SK-N-SH (cell line): ENCODE measurements around the gene CPNE4. TPM values are rescaled to one million over a fixed set of nuclear protein-coding genes. Genes with fewer than 3 reads are reported as not detected.

Experiments used
- CTCF ChIA-PET: fragments of 300-600, 350-600 bp; formaldehyde crosslinking; extraction: SDS; loops from one replicate; lab custom pipeline; 2021; lab: Yijun Ruan, JAX
- POLR2A ChIA-PET: fragments of 350-600 bp; sonication (Branson Sonifier 250); formaldehyde crosslinking; extraction: SDS; loops from one replicate; lab custom pipeline; 2020; ENCODE audit warnings: antibody characterized with exemption, inconsistent platforms; lab: Yijun Ruan, JAX
- DNase-seq: peaks from one replicate; pipeline ENCODE4 v3.0.0; 2012
- H2AFZ ChIP-seq: fragments of 200-600 bp; sonication (generic); 2 replicates; pipeline ENCODE4 v1.8.1; 2016; ENCODE audit warnings: antibody characterized with exemption, mild to moderate bottlenecking, low read depth
- H3F3A ChIP-seq: fragments of 200-600 bp; sonication (generic); replicated peaks from 2 replicates; pipeline ENCODE3; 2016; ENCODE audit warnings: antibody characterized with exemption, mild to moderate bottlenecking; ENCODE audit not compliant: insufficient read depth
- H3K27ac ChIP-seq, 2 experiments: fragments of 200-500 bp in 1 of 2; fragments of 200-600 bp in 1 of 2; sonication (Bioruptor generic) in 1 of 2; sonication (generic), shearing (Covaris generic) in 1 of 2; 2 replicates each; pipeline versions ENCODE4 v1.5.1 to v1.6.1; 2014 to 2016; ENCODE audit warnings: low read depth in 2 of 2, inconsistent platforms in 1 of 2, low read length in 1 of 2, mild to moderate bottlenecking in 1 of 2, mixed read lengths in 1 of 2
- H3K27me3 ChIP-seq: fragments of 200-600 bp; sonication (generic), shearing (Covaris generic); 2 replicates; pipeline ENCODE4 v1.6.1; 2016; ENCODE audit warnings: mixed run types; ENCODE audit not compliant: insufficient read depth
- H3K36me3 ChIP-seq, 2 experiments: fragments of 200-500 bp in 1 of 2; fragments of 200-600 bp in 1 of 2; sonication (Bioruptor generic) in 1 of 2; sonication (generic) in 1 of 2; replicated peaks in 1 of 2; 2 replicates each; pipeline versions ENCODE3 to v1.5.1; 2014 to 2016; ENCODE audit warnings: low read length in 1 of 2, mild to moderate bottlenecking in 1 of 2; ENCODE audit not compliant: insufficient read depth in 2 of 2, control insufficient read depth in 1 of 2
- H3K4me1 ChIP-seq, 2 experiments: fragments of 200-500 bp in 1 of 2; fragments of 200-600 bp in 1 of 2; sonication (Bioruptor generic) in 1 of 2; sonication (generic), shearing (Covaris generic) in 1 of 2; 2 replicates each; pipeline versions ENCODE4 v1.5.1 to v1.6.1; 2014 to 2016; ENCODE audit warnings: low read depth in 1 of 2, low read length in 1 of 2, mixed run types in 1 of 2; ENCODE audit not compliant: insufficient read depth in 2 of 2, control insufficient read depth in 1 of 2
- H3K4me2 ChIP-seq: fragments of 200-600 bp; sonication (generic), shearing (Covaris generic); 2 replicates; pipeline ENCODE4 v1.6.1; 2017; ENCODE audit warnings: mixed run types
- H3K4me3 ChIP-seq, 2 experiments: fragments of 200-500 bp in 1 of 2; fragments of 200-600 bp in 1 of 2; sonication (Bioruptor generic) in 1 of 2; sonication (generic), shearing (Covaris generic) in 1 of 2; 2 replicates each; pipeline versions ENCODE4 v1.5.1 to v1.8.1; 2014 to 2016; ENCODE audit warnings: low read depth in 2 of 2, inconsistent platforms in 1 of 2, low read length in 1 of 2, mild to moderate bottlenecking in 1 of 2, mixed read lengths in 1 of 2, moderate library complexity in 1 of 2
- H3K79me2 ChIP-seq: fragments of 200-600 bp; sonication (generic); 2 replicates; pipeline ENCODE4 v1.8.1; 2017; ENCODE audit warnings: mild to moderate bottlenecking; ENCODE audit not compliant: insufficient read depth
- H3K9ac ChIP-seq: fragments of 200-600 bp; sonication (generic); 2 replicates; pipeline ENCODE4 v1.6.1; 2017; ENCODE audit warnings: mixed run types
- H3K9me2 ChIP-seq: fragments of 200-600 bp; sonication (generic); 2 replicates; pipeline ENCODE4 v1.6.1; 2017; ENCODE audit warnings: mixed run types
- H3K9me3 ChIP-seq: fragments of 200-600 bp; sonication (generic); 2 replicates; pipeline ENCODE4 v1.6.1; 2017; ENCODE audit warnings: mixed run types, mild to moderate bottlenecking, moderate library complexity
- H4K20me1 ChIP-seq: fragments of 200-600 bp; sonication (generic); 2 replicates; pipeline ENCODE4 v1.6.1; 2017; ENCODE audit warnings: mild to moderate bottlenecking, mixed run types; ENCODE audit not compliant: insufficient read depth
- EP300 ChIP-seq, 2 experiments: IDR thresholded peaks; 2 replicates each; pipeline versions ENCODE4 v1.4.0 to v1.6.1; 2012; ENCODE audit warnings: borderline replicate concordance in 1 of 2, low read depth in 1 of 2, low read length in 1 of 2
- FOSL2 ChIP-seq: IDR thresholded peaks from 2 replicates; pipeline ENCODE4 v1.4.0; 2012; ENCODE audit warnings: low read depth, mild to moderate bottlenecking, moderate library complexity, borderline replicate concordance
- GABPA ChIP-seq: IDR thresholded peaks from 2 replicates; pipeline ENCODE4 v1.4.0; 2012; ENCODE audit warnings: low read depth, mild to moderate bottlenecking
- GATA2 ChIP-seq: sonication (generic); formaldehyde crosslinking; IDR thresholded peaks from 2 replicates; pipeline ENCODE4 v1.5.0; 2020; ENCODE audit warnings: mild to moderate bottlenecking, missing genetic modification reagents
- JUND ChIP-seq: IDR thresholded peaks from 2 replicates; pipeline ENCODE4 v1.4.0; 2012
- MEF2A ChIP-seq: IDR thresholded peaks from 2 replicates; pipeline ENCODE4 v1.4.0; 2012; ENCODE audit warnings: low read depth, borderline replicate concordance
- MXI1 ChIP-seq: IDR thresholded peaks from 2 replicates; pipeline ENCODE4 v1.6.1; 2012; ENCODE audit warnings: mild to moderate bottlenecking, low read depth, low read length, improper control_type of control experiment
- NRF1 ChIP-seq: IDR thresholded peaks from 2 replicates; pipeline ENCODE4 v1.6.1; 2012; ENCODE audit warnings: low read depth, mild to moderate bottlenecking, low read length
- RCOR1 ChIP-seq: fragments of 150-350 bp; IDR thresholded peaks from 2 replicates; pipeline ENCODE4 v1.6.1; 2017; ENCODE audit warnings: antibody characterized with exemption, low read length
- REST ChIP-seq: IDR thresholded peaks from 2 replicates; pipeline ENCODE4 v1.6.1; 2012; ENCODE audit warnings: mild to moderate bottlenecking, low read depth, low read length, moderate library complexity
- SIN3A ChIP-seq: IDR thresholded peaks from 2 replicates; pipeline ENCODE4 v1.6.1; 2012; ENCODE audit warnings: low read depth, mild to moderate bottlenecking, low read length, moderate library complexity, borderline replicate concordance
- SMC3 ChIP-seq: IDR thresholded peaks from 2 replicates; pipeline ENCODE4 v1.6.1; 2012; ENCODE audit warnings: low read depth, low read length, improper control_type of control experiment
- TAF1 ChIP-seq: IDR thresholded peaks from 2 replicates; pipeline ENCODE4 v1.6.1; 2012; ENCODE audit warnings: low read depth, mild to moderate bottlenecking, low read length, moderate library complexity, borderline replicate concordance
- TEAD4 ChIP-seq: IDR thresholded peaks from 2 replicates; pipeline ENCODE4 v1.4.0; 2012; ENCODE audit warnings: mild to moderate bottlenecking, borderline replicate concordance; ENCODE audit not compliant: insufficient read depth
- USF1 ChIP-seq: IDR thresholded peaks from 2 replicates; pipeline ENCODE4 v1.4.0; 2012; ENCODE audit warnings: low read depth, borderline replicate concordance
- polyA plus RNA-seq, 3 experiments: library from polyadenylated mRNA; depleted of rRNA; stranded (reverse); fragments of >200 nt; gene quantifications; 2 replicates each; pipeline ENCODE4 v1.2.3, GENCODE V29; 2012
- TF ChIP-seq, protein P1 (sequence below): IDR thresholded peaks from 2 replicates; pipeline ENCODE4; 2012
- TF ChIP-seq, protein P2 (sequence below): fragments of 150-350 bp; IDR thresholded peaks from 2 replicates; pipeline ENCODE4 v1.6.1; 2017; ENCODE audit warnings: antibody characterized with exemption, low read length, low read depth, borderline replicate concordance
- TF ChIP-seq, protein P3 (sequence below): fragments of 150-350 bp; IDR thresholded peaks from 2 replicates; pipeline ENCODE4 v1.6.1; 2016; ENCODE audit warnings: mild to moderate bottlenecking, low read depth, low read length

Gene CPNE4
- polyA plus RNA-seq, 1 of the 3 experiments (the other 2 are of a cell fraction) = not detected

- Histone ChIP-seq H2AFZ (peak overlapping the region; percentile 100), H3K4me2 (peak overlapping the region; percentile 94), H3K9ac (peak overlapping the region; percentile 89; the same call in 1 of the 2 replicates), H4K20me1 (no peaks in the 10 kb centered on the region), H3K27me3 (no peaks in the 10 kb centered on the region)
- peak; percentile 20 for DNase-seq
- POLR2A ChIA-PET = no interaction called here
- TF ChIP-seq RCOR1 = no peak
- TF ChIP-seq GATA2 (CRISPR knock-in tag) = no peak
- no peak for TF ChIP-seq REST
- TF ChIP-seq, protein P1, sequence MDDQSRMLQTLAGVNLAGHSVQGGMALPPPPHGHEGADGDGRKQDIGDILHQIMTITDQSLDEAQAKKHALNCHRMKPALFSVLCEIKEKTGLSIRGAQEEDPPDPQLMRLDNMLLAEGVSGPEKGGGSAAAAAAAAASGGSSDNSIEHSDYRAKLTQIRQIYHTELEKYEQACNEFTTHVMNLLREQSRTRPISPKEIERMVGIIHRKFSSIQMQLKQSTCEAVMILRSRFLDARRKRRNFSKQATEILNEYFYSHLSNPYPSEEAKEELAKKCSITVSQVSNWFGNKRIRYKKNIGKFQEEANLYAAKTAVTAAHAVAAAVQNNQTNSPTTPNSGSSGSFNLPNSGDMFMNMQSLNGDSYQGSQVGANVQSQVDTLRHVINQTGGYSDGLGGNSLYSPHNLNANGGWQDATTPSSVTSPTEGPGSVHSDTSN = no peak
- no peak for TF ChIP-seq NRF1
- no peak for TF ChIP-seq TAF1
- no peak for TF ChIP-seq FOSL2
- no peak for TF ChIP-seq EP300 (IDR thresholded peaks at IDR 0.05; ENCODE audit: borderline replicate concordance in 1 of 2, low read depth in 1 of 2, low read length in 1 of 2)
- no peak for TF ChIP-seq USF1
- no peak for TF ChIP-seq JUND
- TF ChIP-seq MEF2A = no peak
- TF ChIP-seq TEAD4 = no peak
- TF ChIP-seq SIN3A = no peak
- TF ChIP-seq, protein P2, sequence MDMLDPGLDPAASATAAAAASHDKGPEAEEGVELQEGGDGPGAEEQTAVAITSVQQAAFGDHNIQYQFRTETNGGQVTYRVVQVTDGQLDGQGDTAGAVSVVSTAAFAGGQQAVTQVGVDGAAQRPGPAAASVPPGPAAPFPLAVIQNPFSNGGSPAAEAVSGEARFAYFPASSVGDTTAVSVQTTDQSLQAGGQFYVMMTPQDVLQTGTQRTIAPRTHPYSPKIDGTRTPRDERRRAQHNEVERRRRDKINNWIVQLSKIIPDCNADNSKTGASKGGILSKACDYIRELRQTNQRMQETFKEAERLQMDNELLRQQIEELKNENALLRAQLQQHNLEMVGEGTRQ = no peak
- TF ChIP-seq SMC3 = no peak
- no peak for TF ChIP-seq GABPA
- TF ChIP-seq, protein P3, sequence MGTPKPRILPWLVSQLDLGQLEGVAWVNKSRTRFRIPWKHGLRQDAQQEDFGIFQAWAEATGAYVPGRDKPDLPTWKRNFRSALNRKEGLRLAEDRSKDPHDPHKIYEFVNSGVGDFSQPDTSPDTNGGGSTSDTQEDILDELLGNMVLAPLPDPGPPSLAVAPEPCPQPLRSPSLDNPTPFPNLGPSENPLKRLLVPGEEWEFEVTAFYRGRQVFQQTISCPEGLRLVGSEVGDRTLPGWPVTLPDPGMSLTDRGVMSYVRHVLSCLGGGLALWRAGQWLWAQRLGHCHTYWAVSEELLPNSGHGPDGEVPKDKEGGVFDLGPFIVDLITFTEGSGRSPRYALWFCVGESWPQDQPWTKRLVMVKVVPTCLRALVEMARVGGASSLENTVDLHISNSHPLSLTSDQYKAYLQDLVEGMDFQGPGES = no peak
- no peak for TF ChIP-seq MXI1
- TF ChIP-seq, all 33 proteins: peak for 0
- H3K4me3 ChIP-seq = peak overlapping the region; percentile 84 to 99
- CTCF ChIA-PET = no interaction called here
- H3K4me1 ChIP-seq = peaks cover 0 to 12% of the 10 kb centered on the region in 2 experiments; a peak in 2 of 4 replicates
- no peaks in the 10 kb centered on the region for H3K9me2 ChIP-seq
- peaks cover 45% of the 10 kb centered on the region for H3K79me2 ChIP-seq
- no peaks in the 10 kb centered on the region for H3F3A ChIP-seq
- peak overlapping the region; percentile 20 to 72; a peak in 3 of 4 replicates for H3K27ac ChIP-seq
- no peaks in the 10 kb centered on the region for H3K9me3 ChIP-seq
- H3K36me3 ChIP-seq = peaks cover 26 to 29% of the 10 kb centered on the region in 2 experiments
Observed at GRCh38 chr3:131503320-131503635, 531.5 kb downstream of the CPNE4 start.
